ENCODE measurements around the gene SKAP1.
A peak's percentile ranks its signal among the peaks of the same experiment; 100 is the strongest.
"Not testable (repeated sequence)": the region's sequence is repeated elsewhere in the genome, so short reads cannot be mapped to it uniquely, and the experiment has no call there.

Gene SKAP1

DNA sequence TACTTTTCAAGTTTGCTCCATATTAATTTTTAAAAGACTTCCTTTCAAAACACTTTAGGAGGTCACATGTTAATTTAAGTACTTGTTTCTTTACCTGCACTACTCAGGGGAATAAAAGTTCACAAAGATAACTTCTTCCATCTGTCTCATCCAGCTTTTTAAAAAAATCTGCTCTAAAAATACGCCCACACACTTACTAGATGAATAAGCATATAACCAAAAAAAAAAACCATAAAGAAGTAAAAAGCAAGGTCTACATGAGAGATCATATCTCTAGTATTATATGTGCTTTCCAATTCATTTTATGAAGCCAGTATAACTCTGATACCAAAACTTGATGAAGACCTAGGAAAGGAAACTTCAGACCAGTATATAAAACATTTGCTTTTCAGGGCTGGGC lies 17.2 kb downstream of the SKAP1 start:
- H3K4me3 ChIP-seq (ENCODE audit: low read length), result no peak overlapping the region
- DNase-seq (ENCODE audit: low read depth), result no peak
- TF ChIP-seq, protein P1, sequence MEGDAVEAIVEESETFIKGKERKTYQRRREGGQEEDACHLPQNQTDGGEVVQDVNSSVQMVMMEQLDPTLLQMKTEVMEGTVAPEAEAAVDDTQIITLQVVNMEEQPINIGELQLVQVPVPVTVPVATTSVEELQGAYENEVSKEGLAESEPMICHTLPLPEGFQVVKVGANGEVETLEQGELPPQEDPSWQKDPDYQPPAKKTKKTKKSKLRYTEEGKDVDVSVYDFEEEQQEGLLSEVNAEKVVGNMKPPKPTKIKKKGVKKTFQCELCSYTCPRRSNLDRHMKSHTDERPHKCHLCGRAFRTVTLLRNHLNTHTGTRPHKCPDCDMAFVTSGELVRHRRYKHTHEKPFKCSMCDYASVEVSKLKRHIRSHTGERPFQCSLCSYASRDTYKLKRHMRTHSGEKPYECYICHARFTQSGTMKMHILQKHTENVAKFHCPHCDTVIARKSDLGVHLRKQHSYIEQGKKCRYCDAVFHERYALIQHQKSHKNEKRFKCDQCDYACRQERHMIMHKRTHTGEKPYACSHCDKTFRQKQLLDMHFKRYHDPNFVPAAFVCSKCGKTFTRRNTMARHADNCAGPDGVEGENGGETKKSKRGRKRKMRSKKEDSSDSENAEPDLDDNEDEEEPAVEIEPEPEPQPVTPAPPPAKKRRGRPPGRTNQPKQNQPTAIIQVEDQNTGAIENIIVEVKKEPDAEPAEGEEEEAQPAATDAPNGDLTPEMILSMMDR (conservative IDR thresholded peaks at IDR 0.05; ENCODE audit: low read length), result no peak

DNA sequence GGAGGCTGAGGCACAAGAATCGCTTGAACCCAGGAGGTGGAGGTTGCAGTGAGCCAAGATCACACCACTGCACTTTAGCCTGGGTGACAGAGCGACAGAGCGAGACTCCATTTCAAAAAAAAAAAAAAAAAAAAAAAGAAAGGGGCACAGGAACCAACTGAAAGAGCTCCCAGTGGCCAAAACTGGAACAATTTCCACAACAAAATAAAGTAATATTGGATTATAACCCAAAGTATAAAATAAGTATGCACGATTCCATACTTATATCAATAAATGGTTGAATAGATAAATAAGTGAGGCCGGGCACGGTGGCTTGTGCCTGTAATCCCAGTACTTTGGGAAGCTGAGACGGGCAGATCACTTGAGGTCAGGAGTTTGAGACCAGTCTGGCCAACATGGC lies 19.2 kb downstream of the SKAP1 start:
- TF ChIP-seq, protein P1 (conservative IDR thresholded peaks at IDR 0.05; ENCODE audit: low read length), result peak; percentile 9; the same call in 1 of the 2 replicates
- not testable (repeated sequence) for H3K4me3 ChIP-seq (ENCODE audit: low read length); DNase-seq (ENCODE audit: low read depth)

DNA sequence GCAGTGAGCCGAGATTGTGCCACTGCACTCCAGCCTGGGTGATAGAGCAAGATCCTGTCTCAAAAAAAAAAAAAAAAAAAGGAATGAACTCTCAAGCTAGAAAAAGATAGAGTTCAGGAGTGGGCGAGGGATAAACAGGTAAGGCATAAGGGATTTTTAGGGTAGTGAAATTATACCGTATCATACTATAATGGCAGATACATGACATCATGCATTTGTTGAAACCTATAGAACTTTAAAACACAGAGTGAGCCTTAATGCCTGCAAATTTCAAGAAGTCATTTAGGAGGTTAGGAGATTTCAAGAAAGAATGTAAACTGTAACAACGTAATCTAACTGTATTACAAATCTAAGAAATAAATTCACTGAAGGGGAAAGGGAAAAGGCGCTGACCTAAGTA lies 20.4 kb downstream of the SKAP1 start:
- DNase-seq (ENCODE audit: low read depth), result no peak
- no peak overlapping the region for H3K4me3 ChIP-seq (ENCODE audit: low read length)
- TF ChIP-seq, protein P1 (conservative IDR thresholded peaks at IDR 0.05; ENCODE audit: low read length), result no peak

DNA sequence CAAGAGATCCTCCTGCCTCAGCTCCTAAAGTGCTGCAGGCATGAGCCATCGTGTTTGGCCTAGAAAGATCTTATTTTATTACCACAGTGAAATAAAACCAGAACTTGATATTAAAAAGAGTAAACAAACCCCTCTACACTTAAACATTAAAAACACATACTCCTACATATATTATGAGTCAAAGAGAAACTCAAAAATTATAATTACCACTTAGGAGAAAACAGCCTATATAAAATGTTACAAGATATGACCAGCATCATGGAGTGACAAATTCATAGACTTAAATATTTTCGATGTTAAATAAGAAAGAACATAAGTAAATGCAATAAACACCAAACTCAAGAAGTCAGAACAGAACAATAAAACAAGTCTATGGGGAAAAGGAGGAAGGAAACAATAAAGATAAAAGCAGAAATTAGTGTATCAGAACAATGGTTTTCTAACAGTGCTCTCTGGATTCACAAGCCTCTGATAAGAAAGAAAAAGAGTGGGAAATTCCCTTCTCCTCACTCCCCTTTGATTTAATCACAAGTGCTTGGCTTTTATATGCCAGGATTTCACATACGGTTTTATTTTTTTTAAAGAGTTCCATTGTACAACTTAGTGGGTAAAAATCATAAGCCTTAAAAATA lies 23.0 kb downstream of the SKAP1 start:
- no peak for DNase-seq (ENCODE audit: low read depth)
- TF ChIP-seq, protein P1 (conservative IDR thresholded peaks at IDR 0.05; ENCODE audit: low read length), result no peak
- no peak overlapping the region for H3K4me3 ChIP-seq (ENCODE audit: low read length)

DNA sequence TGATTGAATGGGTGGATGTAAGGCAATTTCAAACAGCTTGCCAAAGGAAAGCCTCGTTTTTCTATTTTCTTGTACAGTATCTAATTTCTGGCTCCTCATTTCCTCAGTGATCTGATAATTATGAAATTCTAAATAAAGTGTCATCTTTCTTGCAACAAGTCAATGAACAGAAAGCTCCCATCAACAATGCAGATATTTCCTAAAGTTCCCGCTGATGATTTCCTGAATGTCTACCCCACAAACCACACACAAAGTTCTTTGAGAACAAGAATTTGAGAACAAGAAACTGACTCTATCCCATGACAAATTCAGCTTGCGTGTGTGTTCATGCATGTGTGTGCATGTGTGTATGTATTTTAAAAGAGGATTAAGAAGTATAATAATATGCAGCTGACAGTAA lies 35.2 kb downstream of the SKAP1 start:
- no peak for DNase-seq (ENCODE audit: low read depth)
- H3K4me3 ChIP-seq (ENCODE audit: low read length), result no peak overlapping the region
- TF ChIP-seq, protein P1 (conservative IDR thresholded peaks at IDR 0.05; ENCODE audit: low read length), result no peak

DNA sequence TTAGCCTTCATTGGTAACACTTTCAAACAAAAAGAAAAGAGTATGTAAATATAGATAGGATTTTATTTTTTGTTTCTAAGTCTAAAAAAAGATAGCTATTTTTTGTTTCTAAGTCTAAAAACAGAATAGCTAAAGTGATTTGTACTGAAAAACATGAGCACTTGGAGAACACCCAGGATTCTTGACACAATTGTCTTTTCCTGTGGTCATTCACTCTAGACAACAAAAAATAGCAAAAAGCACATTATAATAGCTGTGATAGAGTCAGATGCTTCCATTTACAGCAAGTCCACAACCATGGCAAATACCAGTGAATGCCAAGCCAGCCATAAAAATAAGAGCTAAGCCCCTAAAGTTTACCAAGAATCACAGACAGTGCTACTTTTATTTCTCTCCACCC lies 36.7 kb downstream of the SKAP1 start:
- peak overlapping the region; percentile 12; the same call in 1 of the 2 replicates for H3K4me3 ChIP-seq (ENCODE audit: low read length)
- TF ChIP-seq, protein P1 (conservative IDR thresholded peaks at IDR 0.05; ENCODE audit: low read length), result no peak
- DNase-seq (ENCODE audit: low read depth), result peak; percentile 58

DNA sequence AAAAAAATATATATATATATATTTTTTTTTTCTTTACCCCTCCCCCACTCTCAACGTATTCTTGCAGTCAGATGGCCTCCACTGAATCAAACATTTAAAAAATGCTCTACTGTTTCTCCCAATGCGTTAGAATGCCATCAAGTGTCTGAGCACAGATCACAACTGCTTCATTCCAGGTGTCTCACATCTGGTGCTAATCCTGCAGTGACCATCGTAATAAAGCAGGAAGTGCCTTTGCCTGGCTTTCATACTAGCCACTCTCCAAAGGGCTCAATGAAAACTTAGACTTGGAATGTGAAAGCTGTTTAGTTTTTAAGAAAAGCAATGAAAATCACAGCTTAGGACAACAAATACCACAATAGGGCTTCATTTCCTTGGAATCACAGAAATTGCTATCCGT lies 37.2 kb downstream of the SKAP1 start:
- TF ChIP-seq, protein P1 (conservative IDR thresholded peaks at IDR 0.05; ENCODE audit: low read length), result no peak
- peak; percentile 61 for DNase-seq (ENCODE audit: low read depth)
- H3K4me3 ChIP-seq (ENCODE audit: low read length), result peak overlapping the region; percentile 12; the same call in 1 of the 2 replicates
